Measurements from ENCODE around the gene POLDIP2.

The POLDIP2 gene

DNA sequence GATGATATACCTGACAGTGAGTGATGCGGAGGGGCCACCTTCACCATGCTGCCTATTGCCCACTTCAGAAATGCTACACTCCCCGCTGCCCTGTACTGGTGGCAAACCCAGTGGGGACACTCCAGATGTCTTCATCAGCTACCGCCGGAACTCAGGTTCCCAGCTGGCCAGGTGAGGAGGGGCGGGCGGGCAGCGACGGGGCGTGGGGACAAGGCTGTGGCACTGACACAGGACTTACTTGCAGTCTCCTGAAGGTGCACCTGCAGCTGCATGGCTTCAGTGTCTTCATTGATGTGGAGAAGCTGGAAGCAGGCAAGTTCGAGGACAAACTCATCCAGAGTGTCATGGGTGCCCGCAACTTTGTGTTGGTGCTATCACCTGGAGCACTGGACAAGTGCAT lies 30.8 kb upstream of the POLDIP2 start:
- DNase-seq, result no peak

DNA sequence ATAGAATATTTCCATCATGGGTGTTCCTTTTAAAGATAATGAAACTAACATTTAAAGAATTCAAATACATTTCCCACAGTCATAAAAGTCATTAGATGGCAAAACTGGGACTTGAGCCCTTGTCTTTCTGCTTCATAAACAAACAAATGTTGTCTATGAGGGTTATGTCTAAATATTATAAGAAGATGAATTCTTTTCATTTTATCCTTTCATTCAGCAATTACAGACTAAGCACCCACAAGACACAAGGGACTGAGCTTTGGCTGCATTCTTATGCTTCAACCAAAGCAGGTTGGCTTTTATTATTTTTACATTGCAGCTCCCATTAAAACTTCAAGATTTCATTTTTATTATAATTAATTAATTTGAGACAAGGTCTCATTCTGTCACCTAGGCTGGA lies 29.1 kb upstream of the POLDIP2 start:
- no peak for DNase-seq

DNA sequence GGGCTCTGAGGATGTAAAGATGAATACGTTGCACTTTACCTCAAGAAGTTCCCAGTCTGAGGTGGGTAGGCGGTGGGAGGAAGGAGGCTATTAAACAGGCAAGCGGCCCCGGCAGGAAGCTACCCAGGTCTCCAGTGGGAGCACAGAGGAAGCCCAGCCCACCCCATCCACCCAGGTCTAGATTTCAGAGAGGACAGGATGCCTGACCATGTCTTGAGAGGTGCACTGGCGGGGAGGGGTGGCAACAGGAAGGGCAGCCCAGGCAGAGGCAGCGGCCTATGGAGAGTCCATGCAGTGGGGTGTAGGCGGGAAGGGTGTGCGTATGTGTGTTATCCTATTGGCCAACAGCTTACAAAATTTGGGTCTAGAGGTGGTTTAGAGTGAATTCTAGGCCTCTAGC lies 28.1 kb upstream of the POLDIP2 start:
- DNase-seq, result no peak

DNA sequence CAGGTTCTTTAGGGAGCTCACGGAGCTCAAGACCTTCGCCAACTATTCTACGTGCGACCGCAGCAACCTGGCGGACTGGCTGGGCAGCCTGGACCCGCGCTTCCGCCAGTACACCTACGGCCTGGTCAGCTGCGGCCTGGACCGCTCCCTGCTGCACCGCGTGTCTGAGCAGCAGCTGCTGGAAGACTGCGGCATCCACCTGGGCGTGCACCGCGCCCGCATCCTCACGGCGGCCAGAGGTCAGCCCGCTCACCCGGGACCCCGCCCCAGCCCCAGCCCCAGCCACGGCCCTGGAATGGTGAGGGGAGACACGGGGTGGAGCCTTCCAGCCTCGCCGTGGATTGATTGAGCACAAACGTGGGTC lies 27.7 kb upstream of the POLDIP2 start:
- no peak for DNase-seq

DNA sequence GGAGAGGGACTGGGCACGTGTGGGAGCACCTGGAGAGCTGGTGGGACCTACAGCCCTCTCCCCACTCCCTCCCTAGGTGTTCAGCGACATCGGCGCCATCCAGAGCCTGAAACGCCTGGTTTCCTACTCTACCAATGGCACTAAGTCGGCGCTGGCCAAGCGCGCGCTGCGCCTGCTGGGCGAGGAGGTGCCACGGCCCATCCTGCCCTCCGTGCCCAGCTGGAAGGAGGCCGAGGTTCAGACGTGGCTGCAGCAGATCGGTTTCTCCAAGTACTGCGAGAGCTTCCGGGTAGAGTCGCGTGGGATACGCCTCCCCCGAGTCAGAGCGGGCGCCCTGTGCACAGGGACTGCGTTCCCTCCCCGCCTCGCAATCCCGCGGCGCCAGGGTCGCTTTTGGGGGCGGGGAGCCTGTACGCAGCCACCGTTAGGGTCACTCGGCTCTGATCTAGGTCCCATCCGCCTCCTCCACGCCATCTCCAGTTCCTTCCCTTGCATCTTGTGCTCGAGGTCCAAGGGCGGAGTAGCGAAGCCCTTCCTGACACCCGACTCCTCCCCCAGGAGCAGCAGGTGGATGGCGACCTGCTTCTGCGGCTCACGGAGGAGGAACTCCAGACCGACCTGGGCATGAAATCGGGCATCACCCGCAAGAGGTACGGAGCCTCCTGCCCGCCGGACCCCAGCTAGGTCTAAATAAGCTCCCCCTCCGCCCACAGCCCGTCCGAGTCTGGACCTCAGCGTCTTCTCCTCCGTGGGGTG lies 27.1 kb upstream of the POLDIP2 start:
- peak; percentile 79 for DNase-seq

DNA sequence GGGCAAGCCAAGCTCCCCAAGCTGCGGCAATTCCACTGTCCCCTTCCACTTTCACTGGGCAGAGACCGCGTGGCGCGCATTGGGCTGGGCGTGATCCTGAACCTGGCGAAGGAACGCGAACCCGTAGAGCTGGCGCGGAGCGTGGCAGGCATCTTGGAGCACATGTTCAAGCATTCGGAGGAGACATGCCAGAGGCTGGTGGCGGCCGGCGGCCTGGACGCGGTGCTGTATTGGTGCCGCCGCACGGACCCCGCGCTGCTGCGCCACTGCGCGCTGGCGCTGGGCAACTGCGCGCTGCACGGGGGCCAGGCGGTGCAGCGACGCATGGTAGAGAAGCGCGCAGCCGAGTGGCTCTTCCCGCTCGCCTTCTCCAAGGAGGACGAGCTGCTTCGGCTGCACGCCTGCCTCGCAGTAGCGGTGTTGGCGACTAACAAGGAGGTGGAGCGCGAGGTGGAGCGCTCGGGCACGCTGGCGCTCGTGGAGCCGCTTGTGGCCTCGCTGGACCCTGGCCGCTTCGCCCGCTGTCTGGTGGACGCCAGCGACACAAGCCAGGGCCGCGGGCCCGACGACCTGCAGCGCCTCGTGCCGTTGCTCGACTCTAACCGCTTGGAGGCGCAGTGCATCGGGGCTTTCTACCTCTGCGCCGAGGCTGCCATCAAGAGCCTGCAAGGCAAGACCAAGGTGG lies 24.0 kb upstream of the POLDIP2 start:
- DNase-seq, result no peak

DNA sequence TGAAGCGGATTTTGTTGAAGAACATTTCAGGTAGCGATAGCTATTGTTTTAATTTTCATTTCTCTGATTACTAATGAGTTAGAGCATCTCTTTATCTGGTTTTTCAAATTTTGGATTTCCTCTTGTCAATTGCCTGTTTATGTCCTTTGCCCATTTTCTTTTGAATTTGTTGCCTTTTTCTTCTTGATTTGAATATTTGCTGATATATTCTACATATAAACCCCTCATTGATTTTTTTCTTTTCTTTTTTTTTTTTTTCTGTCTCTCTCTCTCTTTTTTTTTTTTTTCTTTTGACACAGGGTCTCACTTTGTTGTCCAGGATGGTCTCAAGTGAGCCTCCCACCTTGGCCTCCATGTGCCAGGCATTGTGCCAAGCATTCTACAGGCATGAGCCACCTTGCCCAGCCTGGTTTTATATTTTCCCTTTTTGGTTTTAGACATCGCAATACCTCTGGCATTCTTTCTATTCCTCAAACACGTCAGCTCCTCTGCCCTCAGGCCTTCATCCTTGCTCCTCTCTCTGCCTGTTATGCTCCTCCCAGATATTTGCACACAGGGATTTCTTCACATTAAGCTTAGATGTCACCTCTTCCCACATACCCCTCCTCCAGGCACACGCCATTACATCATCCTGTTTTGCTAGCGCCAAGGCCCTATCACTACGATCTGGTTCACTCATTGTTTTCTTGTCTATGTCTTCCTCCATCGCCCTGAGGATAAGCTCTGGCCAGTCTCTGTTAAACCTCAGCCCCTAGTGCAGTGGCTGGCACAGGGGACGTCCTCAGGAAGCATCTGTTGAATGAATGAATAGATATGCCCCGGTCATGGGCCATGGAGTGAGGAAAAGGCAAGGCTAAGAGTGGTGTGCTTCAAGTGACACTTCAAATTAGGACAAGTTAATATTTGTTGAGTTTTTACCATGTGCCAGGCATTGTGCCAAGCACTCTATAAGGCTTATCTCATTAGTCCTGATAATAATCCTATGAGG lies 22.8 kb upstream of the POLDIP2 start:
- DNase-seq, result no peak

DNA sequence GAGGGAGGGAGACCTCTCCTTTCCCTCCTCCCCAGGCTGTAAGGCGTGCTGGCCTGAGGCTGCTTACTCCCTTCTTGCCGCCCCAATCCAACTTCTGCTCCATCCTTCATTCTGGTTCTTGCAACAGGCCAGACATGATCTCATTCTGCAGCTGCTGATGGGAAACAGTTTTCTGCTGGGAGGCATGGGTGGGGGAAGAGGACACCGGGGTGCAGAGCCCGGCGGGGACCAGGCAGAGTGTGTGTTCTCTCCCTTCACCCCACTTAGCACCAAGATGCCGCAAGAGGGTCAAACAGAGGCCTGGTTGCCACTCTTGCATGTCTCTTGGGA lies 15.6 kb upstream of the POLDIP2 start:
- no peak for DNase-seq

DNA sequence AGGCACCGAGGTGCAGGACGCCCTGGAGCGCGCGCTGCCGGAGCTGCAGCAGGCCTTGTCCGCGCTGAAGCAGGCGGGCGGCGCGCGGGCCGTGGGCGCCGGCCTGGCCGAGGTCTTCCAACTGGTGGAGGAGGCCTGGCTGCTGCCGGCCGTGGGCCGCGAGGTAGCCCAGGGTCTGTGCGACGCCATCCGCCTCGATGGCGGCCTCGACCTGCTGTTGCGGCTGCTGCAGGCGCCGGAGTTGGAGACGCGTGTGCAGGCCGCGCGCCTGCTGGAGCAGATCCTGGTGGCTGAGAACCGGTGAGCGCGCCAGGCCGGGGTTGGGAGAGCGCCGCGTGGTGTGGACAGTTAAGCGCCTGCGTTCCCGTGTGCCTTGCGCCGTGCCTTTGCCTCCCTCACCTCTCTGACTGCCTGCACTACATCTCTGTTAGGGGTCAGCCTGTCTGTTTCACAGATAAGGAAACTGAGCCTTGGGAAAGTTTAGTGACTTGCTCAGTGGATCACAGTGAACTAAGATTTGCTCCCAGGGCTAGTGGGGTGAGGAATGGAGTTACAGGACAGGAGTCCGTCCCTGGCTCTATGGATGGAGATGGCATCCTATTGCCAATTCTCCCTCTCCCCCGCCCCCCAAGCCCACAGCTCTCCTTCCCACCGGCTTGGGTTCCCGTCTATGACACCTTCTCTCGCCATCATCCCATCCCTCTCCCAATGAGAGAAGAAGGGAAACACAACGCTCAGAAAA lies 15.0 kb upstream of the POLDIP2 start:
- peak; percentile 2 for DNase-seq

DNA sequence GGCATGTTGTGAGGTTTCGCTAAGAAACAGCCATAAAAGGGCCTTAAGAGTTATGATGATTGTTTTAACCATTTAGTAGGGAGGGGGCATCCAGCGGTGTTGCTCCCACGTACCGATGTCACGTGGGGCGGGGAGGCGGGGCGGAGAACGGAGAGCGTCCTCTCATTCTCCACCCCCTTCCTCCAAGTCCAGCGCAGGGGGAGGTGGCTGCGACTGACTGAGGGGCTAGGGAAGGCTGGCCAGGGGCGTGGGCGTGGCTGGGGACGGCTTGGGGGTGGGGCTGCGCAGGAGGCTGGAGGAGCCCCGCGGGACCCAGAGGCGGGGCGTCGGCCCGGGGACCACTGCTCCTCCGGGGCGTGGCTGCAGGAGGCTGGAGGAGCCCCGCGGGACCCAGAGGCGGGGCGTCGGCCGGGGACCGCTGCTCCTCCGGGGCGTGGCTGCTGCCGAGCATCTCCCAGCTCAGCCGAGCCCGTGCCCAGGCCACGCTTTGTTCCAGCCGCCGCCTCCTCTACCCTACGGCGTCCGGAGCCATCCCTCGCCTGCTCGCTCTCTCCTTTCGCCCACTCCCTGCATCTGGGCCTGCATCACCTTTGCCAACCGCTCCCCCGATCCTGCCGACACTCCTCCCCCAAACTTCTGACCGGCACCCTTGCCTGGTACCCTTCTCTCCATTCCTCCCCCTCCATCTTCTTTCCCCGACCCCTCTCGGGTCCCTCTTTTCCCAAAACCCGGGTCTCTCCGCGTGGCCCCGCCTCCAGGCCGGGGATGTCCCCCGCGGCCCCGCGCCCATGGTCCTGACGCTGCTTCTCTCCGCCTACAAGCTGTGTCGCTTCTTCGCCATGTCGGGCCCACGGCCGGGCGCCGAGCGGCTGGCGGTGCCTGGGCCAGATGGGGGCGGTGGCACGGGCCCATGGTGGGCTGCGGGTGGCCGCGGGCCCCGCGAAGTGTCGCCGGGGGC lies 14.2 kb upstream of the POLDIP2 start, which contains the start of gene SARM1:
Gene SARM1 (plus strand): TSS at position 450 of the 958 bp plus-strand sequence. CDS start 339 bp downstream, at position 789.
- DNase-seq, result peak; percentile 88

DNA sequence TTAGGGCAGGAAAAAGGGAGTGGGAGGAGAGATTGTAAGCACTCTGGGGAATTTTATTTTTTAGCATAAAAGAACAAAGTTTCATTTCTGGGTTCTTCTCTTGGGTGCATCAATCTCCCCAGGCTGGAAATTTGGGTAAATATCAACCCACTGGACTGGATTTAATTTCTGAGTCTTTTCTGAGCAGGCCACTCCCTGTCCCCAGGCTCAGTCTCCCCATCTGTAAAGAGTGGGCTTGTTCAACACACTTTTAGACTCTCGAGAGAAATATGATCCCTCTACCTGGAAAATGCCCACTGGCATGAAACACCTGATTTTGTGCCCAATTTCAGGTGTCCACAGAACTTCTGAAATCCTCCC lies 13.4 kb upstream of the POLDIP2 start:
- DNase-seq, result no peak

DNA sequence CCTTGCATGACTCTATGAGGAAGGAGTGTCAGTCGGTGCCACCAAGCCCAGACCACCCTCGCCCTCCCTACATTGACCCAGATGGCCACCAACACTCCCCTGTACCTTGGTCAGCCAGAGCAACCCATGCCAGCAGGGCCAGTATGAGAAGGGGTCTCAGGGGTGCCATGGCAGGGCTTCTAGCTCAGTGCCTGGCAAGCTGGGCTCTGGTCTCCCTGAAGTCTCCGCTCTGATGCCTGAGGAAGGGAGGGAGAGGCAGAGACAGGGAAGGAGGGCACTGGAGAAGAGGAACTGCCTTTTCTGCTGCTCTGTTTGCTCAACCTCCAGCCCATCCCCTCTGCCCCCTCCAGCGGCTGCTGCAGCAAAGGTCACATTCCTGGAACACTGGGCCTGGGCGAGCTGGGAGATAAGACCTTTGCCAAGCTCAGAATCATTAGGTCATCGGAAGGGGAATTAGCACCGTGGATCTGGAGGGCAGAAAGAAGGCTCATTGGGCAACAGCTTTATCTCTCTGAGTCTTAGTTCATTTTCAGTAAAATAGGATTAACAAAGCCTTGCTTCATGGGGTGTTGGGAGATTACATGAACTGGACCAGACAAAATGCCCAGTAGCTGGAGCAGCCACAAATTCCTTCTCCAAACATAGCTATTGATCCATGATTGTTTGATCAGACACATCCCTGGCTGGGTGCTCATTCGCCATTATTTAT lies 12.9 kb upstream of the POLDIP2 start, which contains the start of gene VTN:
Gene VTN (minus strand): TSS at position 273 of the 709 bp plus-strand sequence. CDS start 104 bp downstream, at position 169.
- no peak for DNase-seq

DNA sequence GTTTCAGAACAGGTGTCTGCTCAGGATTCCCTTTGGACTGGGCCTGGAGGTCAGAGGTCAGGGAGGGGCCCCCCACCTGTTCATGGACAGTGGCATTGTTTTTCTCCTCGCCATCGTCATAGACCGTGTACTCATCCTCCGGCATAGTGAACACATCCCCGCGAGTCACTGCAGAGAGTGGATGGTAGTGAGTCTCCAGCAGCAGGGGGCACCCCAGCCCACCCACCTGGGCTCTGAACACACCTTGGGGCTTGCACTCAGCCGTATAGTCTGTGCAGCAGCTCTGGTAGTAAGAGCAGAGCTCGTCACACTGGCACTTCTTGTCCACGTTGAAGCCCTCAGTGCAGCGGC lies 12.3 kb upstream of the POLDIP2 start:
- DNase-seq, result no peak

DNA sequence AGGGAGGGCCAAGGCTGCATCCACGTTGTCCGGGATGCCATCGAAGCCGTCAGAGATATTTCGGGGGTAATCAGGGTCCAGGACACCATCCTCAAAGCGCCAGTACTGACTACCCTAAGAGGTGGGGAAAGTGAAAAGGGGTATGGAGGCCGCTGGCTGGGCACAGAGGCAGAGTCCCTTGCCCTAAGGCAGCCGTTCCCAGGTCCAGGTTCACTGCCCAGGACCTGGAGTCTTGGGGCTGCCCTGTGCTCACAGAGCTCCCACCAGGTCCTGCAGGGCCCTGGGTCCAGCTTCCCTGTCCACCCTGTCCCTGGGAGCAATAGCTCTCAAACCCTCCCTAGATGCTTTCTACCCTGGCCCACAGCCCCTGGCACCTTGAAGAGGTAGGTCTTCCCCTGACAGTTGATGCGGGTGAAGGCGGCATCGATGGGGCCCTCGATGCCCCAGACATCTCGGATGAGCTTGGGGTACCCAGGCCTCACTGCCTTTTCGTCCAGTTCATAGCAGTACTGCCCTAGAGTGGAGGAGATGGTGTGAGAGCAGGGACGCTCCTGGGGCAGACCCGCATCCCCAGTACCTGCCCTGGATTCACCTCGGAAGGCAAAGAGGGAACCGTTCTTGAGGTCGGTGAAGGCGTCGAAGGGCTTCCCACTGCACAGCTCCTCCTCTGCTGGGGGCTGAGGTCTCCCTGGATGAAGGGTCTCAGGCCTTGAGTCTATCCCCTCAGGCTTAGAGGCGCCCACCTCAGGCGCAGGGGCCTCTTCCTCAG lies 11.8 kb upstream of the POLDIP2 start:
- no peak for DNase-seq

DNA sequence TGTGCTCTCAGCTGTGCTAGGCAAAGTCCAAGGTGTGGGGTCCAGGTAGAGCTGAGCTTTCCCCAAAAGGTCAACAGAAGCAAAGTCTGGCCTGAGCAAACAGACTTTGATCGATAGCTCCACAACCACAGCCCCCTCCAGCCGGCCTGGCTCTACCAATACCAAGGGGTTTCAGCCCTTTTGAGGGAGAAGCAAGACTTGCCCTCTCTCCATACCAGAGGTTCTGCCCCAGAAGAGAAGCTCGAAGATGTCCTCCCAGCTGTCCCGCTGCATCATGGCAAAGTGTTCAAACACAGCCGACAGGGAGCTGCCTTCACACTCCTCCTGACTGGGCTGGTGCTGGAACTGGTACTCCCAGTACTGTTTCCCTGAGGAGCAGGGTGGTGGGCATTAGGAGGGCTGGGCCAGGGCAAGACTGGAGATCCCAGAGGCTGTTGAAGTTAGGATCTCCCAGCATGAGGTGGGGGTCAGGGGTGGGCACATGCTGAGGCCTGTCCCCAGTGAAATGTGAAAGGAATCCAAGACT lies 11.0 kb upstream of the POLDIP2 start:
- no peak for DNase-seq

DNA sequence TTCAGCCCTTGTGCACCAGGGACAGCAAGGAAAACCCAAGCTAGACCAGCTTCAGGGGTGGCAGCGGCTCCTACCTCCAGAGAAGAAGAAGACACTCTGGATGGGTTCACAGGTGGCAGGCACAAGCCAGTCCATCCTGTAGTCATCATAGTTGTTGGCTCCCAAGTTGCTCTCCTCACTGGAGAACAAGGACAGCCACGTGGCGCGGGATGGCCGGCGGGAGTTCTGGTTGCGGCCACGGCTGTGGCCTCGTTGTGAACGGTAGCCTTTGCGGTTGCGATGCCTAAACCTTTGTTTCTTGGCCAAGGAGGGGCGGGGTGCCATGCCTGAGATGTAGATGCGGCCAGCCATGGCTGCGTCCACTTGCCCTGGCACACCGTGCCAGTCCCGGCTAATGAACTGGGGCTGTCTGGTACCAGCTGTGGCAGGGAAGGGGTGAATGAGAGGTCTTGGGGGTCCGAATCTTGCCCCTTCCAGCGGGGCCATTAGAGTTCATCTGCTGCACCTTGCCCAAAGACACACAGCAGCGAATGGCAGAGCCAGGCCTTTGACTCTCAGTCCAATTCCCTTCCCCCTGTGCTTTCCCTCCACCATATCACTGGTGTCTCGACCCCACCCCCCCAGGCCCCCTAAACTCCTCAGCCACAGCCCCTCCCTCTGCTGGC lies 10.4 kb upstream of the POLDIP2 start:
- no peak for DNase-seq

DNA sequence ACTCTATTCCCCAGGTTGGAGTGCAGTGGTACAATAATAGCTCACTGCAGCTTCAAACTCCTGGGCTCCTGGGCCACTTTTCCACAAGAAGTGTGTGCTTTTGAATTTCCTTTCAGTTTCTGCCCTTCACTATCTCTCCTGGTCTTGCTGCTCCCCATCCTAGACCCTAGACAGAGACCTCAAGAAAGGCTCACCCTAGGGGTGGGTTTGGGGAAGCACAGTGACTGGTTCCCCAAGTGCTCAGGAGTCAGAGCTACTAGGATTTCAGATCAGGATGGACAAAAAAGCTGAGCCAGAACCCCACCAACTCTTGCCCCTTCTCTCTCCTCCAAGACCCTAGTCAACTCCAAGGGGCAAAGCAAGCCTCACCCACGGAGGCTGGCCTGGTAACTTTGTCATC lies 9.3 kb upstream of the POLDIP2 start:
- DNase-seq, result no peak

DNA sequence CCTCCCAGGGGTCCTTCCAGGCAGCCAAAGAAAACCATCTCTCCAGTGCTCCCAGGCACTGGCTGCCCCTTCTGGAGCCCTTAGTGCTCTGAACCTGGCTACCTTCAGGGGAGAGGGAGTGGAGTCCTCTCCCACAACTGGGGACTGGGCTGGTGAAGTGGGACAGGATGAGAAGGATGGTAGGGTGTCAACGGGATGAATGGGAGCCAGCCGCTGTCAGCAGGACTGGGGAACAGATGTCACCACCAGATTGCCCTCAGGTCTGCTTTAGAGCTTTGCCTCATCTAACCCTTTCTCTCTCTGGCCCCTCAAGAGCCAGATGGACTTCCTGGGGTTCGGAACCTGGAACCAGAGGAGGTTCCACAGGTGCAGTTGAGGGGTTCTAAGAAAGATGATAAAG lies 8.2 kb upstream of the POLDIP2 start:
- no peak for DNase-seq

DNA sequence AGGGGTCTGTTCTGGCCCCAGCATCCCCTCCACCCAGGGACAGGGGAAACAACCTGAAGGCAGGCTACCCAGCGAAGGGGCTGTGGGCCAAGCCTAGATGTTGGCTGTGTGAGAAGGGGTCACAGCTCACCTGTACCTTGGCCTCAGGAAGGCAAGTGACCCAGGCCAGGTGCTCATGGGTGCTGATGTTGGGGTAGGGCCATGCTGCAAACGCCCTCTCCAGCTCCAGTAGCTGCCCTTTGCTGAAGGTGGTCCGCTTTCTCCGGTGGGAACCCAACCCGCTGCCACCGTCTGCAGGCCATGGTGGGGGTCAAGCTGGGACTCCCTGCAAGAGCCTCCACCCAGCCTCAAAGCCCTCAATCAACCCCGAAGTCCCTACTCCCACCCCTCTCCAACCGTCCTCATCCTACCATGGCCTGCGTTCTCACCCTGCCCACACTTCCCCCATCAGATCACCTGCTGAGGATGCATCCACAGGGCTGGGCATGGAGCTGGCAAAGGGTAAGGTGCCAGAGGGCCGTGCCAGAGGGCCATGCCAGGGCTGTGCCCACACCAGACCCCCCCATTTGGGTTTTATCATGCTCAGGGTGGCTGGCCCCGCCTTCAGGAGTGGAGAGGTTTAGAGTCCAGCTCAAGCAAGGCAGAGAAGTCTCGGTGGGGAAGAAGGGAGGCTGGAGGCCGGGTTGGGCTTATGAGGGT lies 7.5 kb upstream of the POLDIP2 start, which contains the start of gene SEBOX:
Gene SEBOX (minus strand): TSS at position 535 of the 699 bp plus-strand sequence. CDS start 48 bp downstream, at position 487.
- DNase-seq, result no peak

Data from NCI-H774 (cell line).